Gastroesophageal sphincter (tissue), 3 donors: ENCODE measurements around the gene TMEM232.

ENCODE experiments used
- CTCF ChIP-seq, 4 experiments: fragments of 200-600 bp in 2 of 4; fragments of 450-650 bp in 2 of 4; sonication (generic) in 1 of 4; IDR thresholded peaks; one replicate each; pipeline ENCODE4 v1.5.1; 2017 to 2019; ENCODE audit warnings: antibody characterized with exemption in 4 of 4, mild to moderate bottlenecking in 2 of 4, moderate library complexity in 2 of 4
- POLR2A ChIP-seq, 2 donors: fragments of 450-650 bp; IDR thresholded peaks; one replicate each; pipeline ENCODE4 v1.6.1; 2017; ENCODE audit warnings: antibody characterized with exemption in 2 of 2, mild to moderate bottlenecking in 2 of 2, moderate library complexity in 1 of 2

DNA sequence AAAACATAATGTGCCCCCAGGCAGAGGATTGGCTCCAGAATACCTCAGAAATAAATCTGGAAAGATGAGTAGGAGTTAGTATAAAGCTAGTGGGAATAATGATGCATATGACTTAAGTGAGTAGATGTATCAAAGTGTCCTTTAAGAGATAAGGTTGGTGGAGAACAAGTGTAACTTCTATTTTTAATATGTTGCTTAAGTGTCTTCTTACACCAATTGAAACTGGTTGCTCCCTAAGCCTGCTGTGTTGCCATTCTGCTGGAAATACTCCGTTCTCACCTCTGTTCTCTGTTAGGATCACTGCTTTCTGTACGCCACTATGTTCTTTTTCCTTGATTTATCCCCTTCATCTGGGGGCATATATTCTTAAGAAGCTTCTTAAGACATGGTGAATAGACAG is 286.4 kb downstream of the TMEM232 start:
- TF ChIP-seq CTCF (IDR thresholded peaks at IDR 0.05): no peak
- no peak for TF ChIP-seq POLR2A (IDR thresholded peaks at IDR 0.05)
